GM18508 (cell line): Measurements from ENCODE around the gene NADK.

Experiments
- ATAC-seq: cut with Tn5 transposase; IDR thresholded peaks from one replicate; pipeline ENCODE4 v1.9.1; 2021; ENCODE audit warnings: moderate number of reproducible peaks; ENCODE audit not compliant: insufficient read depth, unreplicated experiment

Gene NADK, protein sequence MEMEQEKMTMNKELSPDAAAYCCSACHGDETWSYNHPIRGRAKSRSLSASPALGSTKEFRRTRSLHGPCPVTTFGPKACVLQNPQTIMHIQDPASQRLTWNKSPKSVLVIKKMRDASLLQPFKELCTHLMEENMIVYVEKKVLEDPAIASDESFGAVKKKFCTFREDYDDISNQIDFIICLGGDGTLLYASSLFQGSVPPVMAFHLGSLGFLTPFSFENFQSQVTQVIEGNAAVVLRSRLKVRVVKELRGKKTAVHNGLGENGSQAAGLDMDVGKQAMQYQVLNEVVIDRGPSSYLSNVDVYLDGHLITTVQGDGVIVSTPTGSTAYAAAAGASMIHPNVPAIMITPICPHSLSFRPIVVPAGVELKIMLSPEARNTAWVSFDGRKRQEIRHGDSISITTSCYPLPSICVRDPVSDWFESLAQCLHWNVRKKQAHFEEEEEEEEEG

DNA sequence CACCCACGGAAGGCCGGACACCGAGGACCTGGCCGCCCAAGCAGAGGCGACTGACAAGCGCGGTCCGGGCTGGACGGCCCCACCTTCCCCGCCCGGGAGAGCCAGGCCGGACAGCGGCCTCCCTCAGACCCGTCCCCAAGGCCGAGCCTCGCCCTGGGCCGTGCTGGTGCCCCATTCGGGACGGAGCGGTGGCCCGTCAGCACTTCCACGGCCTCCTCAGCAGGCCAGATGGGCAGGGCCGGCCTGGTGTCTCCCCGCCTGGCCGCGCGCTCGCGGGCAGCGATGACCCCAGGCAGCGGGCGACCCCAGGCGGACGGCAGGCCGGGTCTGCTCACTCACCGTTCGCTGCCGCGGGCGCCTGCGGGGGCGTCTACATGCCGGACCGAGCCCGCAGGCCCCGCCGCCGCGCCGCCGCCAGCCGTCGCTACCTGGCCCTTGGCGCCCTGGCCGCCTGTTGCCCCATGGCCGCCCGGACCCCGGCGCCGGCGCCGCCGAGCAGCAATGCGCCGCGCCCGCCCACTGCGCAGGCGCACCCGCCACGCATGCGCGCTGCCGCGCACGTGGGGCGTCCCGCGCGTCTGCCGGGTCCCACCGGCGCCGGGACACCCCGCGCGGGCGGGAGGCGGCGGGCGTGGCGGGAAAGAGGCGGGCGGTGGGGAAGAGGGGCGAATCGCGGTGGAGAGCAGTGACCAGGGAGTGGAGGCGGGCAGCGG, at the start of gene NADK:
NADK (minus strand) TSS at position 521 of the 713 bp plus-strand sequence. CDS start 13,064 bp downstream, outside the sequence.
- ATAC-seq: no peak

DNA sequence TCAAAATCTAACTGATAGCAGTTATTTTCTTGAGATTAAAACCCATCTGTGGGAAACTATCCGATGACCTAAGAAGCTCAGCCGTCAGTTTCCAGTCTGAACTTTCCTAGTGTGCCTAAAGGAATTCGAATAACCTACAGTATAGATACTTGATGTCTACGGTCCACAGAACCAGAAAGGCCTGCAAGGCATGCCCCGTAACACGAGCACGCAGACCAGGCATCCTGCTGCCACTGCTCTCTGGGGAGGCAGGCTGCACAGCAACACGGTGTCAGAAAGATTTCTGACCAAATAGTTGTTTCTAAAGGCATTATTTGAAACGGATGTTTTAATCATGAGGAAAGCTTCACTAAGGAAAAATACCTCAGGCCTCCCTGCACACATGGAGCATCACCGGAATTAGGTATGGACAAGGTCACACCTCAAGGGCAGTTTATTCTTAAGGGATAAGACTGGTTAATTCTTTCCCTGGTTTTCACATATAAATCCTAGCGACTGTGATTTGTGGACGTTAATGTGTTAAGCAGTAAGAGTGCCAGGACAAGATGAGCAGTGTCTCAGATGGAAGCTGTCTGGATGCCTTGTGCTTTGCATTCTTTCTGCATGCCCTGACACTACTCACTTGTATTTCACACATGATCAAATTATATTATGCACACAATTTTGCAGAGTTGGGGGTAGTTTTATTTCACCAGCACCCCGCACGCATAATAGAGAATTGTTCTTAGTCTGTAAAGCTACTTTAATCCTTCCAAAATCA, 49.0 kb upstream of the NADK start:
- ATAC-seq: no peak

DNA sequence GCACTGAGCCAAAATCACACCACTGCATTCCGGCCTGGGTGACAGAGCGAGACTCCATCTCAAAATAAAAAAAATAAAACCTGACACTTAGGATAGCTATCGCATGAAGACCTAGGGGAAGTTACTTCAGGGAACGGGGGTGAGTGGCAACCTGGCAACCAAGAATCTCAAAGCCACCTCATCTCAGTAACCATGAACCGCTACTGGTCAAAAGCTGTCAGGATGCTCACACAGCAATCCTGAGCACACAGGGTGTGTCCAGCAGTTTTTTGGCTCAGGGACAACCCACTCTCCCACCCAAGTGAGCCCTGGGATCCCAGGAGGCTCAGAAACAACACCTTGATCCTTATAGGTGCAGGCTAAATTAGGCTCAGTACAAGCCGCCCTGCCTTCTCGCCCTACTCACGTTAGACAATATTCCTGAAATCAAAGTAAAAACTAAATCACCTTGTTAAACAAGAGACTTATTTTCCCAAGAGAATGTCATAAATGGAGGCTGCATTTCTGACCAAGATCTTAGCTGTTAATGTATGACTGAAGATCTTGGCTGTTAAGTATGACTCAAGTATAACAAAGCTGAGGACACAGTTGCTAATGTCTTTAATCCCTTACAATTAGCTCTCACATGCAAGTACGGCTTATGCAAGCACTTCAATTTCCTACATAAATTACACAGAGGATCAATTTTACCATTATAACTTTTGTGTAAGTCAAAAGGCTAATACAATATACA, 48.3 kb upstream of the NADK start:
- ATAC-seq: no peak

- no peak for ATAC-seq
Observed at GRCh38 chr1:1825217-1825616, 46.9 kb upstream of the NADK start.

- ATAC-seq: no peak
Observed at GRCh38 chr1:1819762-1820161, 41.5 kb upstream of the NADK start.

GRCh38 chr1:1817221-1817620, 39.0 kb upstream of the NADK start:
- ATAC-seq: no peak

DNA sequence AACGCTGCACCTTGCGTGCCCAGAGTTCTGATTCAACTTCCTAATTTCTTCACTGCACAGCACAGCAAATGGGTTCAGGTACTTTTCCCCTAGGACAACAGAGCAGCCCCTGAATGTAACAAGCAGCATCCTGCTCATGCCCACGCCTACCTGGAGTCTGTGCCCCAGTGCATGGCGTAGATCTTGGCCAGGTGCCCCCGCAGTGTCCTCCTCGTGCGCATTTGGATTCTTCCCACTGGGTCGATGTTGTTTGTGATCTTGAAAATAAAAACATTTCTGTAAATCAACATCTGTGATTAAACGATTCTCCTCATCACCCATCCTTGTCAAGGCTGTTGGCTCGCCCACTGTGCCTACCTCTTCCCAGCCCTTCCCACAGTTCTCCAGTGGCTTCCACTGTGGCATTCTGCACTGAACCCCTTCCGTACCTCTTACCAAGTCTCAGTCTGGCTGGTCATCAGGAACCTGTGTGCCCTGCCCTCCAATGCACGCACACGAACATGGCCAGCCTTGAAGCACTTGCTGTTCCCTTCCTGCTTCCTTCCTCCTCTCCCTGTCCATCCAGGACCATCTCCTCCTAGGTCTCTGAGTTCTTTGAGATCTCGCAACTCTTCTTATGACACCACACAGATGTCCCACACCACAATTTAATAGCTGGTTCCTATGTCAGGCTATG, 37.5 kb upstream of the NADK start:
- ATAC-seq: no peak

GRCh38 chr1:1809489-1809888, 31.2 kb upstream of the NADK start:
- ATAC-seq: no peak

- no peak for ATAC-seq
Observed at GRCh38 chr1:1808206-1808605, 29.9 kb upstream of the NADK start.

GRCh38 chr1:1806890-1807289, 28.6 kb upstream of the NADK start:
- no peak for ATAC-seq

GRCh38 chr1:1804301-1804700, 26.0 kb upstream of the NADK start:
- ATAC-seq: no peak

- ATAC-seq: no peak
Observed at GRCh38 chr1:1802871-1803270, 24.6 kb upstream of the NADK start.

DNA sequence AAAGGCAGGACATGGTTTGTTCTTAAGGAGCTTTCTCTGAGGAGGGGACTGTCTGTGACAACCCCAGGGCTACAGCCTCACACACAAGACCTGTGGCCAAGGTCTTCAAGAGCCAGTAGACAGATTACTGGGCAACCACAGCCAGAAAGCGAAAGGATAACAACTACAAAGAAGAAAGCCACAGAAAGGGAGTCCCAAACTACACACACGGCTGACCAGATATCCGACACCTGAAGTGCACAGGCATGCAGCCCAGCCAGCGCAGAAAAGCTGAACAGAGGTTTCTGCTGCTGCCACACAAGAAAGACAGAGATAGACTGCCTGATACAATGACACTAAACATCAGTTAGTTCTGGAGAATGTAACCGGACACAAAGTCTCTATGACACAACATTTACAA, 21.4 kb upstream of the NADK start:
- ATAC-seq: no peak

- no peak for ATAC-seq
Observed at GRCh38 chr1:1797731-1798341, 19.6 kb upstream of the NADK start.

- ATAC-seq: no peak
Observed at GRCh38 chr1:1796466-1796865, 18.2 kb upstream of the NADK start.

GRCh38 chr1:1794999-1795398, 16.7 kb upstream of the NADK start:
- ATAC-seq: no peak

- ATAC-seq: no peak
Observed at GRCh38 chr1:1793481-1794244, 15.4 kb upstream of the NADK start.

- no peak for ATAC-seq
Observed at GRCh38 chr1:1788646-1789431, 10.6 kb upstream of the NADK start.
